Suprapubic skin (tissue), 4 donors: ENCODE data around the gene PI4KB.

Experiments used
- CTCF ChIP-seq, 2 donors: fragments of 200-600 bp in 1 of 2; fragments of 450-650 bp in 1 of 2; sonication (generic) in 1 of 2; IDR thresholded peaks; one replicate each; pipeline ENCODE4 v1.5.1; 2016 to 2019; ENCODE audit warnings: antibody characterized with exemption in 2 of 2, mild to moderate bottlenecking in 1 of 2, moderate library complexity in 1 of 2
- POLR2A ChIP-seq, 2 donors: fragments of 450-650 bp; IDR thresholded peaks; one replicate each; pipeline ENCODE4 v1.6.1; 2017; ENCODE audit warnings: antibody characterized with exemption in 2 of 2, mild to moderate bottlenecking in 2 of 2, moderate library complexity in 2 of 2
- POLR2AphosphoS5 ChIP-seq, 3 donors: sonication (generic); formaldehyde crosslinking; IDR thresholded peaks; one replicate each; pipeline ENCODE4 v1.6.1; 2017; ENCODE audit warnings: antibody characterized with exemption in 3 of 3

- TF ChIP-seq CTCF (IDR thresholded peaks at IDR 0.05) (no peak), POLR2AphosphoS5 (IDR thresholded peaks at IDR 0.05) (no peak), POLR2A (IDR thresholded peaks at IDR 0.05) (no peak)
These were observed 46.0 kb upstream of the PI4KB start for GRCh38 chr1:151373196-151373595.
